NCI-H1436 (cell line): ENCODE measurements around the gene STIM1.
A peak's percentile ranks its signal among the peaks of the same experiment; 100 is the strongest.

ENCODE experiments used
- DNase-seq: peaks from one replicate; lab custom pipeline; 2025; lab: John Stamatoyannopoulos, UW

STIM1 gene

DNA sequence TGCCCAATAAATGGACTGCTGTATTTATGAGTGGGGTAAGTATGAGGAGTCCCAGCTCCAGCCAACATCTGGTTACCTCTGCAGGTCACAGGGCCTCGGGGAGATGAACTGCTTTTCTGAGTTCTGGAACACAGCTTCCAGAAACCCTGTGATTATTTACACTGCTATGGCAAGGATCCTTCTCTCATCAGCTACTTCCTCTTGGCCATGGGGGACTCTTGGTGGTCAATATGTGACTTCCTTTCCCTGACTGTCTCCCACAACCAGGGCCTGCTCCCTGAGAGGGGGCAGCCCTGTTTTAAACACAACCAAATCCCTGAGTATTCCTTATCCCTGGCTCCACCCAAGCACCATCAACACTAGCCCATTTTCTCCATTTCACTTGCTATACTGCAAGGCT is 24.7 kb upstream of the STIM1 start:
- DNase-seq: no peak

- DNase-seq: no peak
Observed at GRCh38 chr11:3831378-3832239, 23.9 kb upstream of the STIM1 start.

- no peak for DNase-seq
Observed at GRCh38 chr11:3832816-3833215, 22.6 kb upstream of the STIM1 start.

GRCh38 chr11:3833449-3833848 is 22.0 kb upstream of the STIM1 start:
- no peak for DNase-seq

DNA sequence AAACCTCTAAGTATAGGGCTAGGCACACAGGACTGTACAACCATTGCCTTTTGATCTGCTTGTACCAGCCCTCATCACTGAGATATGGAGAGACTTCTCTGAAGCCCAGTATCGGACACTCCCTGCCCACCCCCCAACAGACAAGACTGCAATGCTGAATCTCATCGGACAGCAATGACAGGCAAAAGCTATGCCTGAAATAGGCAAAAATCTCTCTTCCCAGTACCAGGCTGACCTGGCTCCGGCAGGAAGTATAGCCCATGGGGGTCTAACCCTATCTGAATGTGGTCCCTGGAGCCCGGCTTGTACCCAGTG is 21.2 kb upstream of the STIM1 start:
- no peak for DNase-seq

DNA sequence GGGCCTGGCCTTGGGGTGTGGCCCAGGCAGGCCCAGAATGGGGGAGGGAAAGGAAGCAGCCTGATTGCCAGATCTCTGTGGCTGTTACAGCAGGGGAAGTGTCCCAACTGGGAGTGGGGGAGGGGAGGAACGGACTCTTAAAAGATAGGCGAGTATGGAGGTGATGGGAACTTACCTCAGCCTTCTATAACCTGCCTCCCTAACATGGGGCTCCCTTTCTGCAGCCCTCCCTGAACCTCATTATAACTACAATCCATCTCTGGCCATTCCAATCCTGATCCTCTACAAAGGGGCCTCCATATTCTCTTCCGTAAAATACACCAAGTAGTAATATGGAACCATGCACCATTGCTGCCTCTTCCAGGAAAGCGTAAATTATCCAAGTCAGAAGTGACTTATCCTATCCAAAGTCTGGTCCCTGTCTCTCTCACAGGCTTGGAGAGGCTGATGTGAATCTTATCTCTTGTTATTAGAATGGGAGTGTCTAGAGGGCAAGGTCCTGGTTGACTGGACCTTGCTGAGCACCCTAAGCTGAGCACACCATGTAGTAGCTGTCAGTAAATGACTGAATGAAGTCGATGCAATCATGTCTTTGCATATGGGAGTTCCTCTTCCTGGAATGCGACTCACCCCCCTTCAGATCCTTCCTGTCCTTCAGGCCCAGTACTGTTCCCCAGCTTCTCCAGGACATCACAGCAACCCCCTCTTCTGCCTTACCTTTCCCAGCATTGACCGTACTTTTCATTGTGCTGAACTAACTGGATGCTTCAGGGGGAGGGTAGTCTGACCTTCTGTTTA is 20.6 kb upstream of the STIM1 start:
- no peak for DNase-seq

GRCh38 chr11:3835751-3836150 is 19.7 kb upstream of the STIM1 start:
- DNase-seq: no peak

- DNase-seq: no peak
Observed at GRCh38 chr11:3836903-3837302, 18.6 kb upstream of the STIM1 start.

DNA sequence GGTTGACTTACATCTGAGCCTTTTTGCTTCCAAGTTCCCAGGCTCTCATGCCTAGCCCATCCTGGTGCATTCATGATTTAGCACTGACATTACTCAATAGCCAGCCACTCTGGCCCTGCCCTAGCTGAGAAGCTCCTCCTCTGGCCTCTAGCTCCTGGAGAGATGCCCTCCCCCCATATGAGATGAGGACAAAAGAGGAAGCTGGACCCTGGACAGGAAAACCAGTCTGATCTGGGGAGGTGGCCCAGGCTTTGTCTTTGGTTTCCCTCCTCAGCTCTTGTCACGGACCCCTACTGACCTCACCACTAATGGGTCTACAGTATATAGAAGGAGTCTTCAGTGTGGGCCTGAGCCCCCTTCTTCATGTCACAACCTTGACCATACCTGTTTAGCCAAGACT is 17.7 kb upstream of the STIM1 start:
- DNase-seq: no peak

DNA sequence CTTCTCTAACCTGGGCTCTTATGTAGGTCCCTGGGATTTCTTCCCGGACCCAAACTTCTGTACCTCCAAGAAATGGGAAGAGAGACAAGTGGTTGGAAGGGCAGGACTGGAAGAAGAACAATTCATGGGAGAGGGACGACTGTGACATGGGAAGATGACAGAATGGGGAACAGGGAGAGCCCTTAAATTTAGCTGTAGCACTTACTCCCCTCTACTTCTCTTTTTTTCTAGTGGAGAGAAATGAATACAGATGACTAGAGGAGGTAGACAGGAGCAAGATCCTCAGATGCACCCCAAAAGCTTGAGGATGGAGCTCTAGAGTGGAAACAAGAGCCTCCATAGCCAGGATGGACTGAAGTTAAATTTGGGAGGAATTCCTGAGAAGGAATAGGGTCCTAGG is 17.0 kb upstream of the STIM1 start:
- DNase-seq: no peak

- DNase-seq: no peak
Observed at GRCh38 chr11:3840004-3840869, 15.2 kb upstream of the STIM1 start.

- peak; percentile 63 for DNase-seq
Observed at GRCh38 chr11:3840870-3841425, 14.5 kb upstream of the STIM1 start, which contains the start of gene RHOG. Gene RHOG (minus strand): TSS chr11:3840959. CDS start chr11:3828138, 12,821 bp downstream.

DNA sequence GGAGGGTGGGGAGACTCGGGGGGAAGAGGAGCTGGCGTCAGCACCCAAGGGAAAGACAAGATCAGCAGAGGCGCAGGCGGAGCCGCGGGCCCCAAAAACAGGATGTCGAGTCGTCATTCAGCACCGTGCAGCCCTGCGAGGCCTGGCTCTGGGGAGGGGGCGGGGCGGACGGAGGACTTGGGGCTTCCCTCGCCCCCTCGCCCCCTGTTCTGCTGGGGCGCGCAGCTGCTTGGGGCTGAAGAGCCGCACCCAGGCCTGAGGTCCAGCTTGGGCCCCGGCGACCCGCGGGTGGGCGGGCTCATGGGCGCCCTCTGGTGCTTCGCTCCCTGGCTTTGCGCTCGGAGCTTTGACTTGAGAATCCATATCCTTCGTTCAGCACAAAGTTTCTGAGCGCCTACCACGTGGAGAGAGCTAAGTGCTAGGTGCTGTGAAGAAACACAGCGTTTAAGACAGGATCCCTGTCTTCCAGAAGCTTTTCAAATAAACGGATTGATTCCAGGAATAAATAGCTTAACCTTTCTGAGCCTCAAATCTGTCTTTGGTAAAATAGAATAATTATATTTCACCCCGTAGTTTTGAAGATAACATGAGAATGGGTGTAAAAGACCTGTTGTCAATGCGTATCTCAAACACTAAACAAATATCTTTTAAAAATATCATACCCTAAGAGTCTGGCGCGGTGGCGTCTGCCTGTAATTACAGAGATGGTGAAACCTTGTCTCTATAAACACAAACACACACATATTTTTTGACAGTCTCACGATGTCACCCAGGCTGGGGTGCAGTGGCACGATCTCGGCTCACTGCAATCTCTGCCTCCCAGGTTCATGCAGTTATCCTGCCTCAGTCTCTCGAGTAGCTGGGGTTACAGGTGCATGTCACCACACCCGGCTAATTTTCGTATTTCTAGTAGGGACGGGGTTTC is 13.8 kb upstream of the STIM1 start:
- DNase-seq: peak; percentile 70

GRCh38 chr11:3843326-3843725 is 12.1 kb upstream of the STIM1 start:
- no peak for DNase-seq

GRCh38 chr11:3845246-3845645 is 10.2 kb upstream of the STIM1 start:
- DNase-seq: no peak

DNA sequence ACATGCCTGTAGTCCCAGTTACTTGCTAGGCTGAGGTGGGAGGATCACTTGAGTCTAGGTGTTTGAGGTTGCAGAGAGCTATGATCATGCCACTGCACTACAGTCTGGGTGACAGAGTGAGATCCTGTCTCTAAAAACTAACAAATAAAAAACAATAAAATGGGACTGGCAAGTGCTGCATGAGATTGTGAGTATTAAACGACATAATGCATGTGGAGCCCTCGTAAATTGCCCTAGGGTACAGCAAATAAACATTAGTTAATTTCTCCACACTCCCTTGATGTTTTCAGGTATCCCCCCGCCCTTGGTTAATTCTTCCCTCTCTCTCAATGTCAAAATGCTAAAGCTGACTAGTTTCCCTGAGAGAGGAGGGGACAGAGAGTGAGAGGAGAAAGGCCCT is 9.8 kb upstream of the STIM1 start:
- no peak for DNase-seq

DNA sequence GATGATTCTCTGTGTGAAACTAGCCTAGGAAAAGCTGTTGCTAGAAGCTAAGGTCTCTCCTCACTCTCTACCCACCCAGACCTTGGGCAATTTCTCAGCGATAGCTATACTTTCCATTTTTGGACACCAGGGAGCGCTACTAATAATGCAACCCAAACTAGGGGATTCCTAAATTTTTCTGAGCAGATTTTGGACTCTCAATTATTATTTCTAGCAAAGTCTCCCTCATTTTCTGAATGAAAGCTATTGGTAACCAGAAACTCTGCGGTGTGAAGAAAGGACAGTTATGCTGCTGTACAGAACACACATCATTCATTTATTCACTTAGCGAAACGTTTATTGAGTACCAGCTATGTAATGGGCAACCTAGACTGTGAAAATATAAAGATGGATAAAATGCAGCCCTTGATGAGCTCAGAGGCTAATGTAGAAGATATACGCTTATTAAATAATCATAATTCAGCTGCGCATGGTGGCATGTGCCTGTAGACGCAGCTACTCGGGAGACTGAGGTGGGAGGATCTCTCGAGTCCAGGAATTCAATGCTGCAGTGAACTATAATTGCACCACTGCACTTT is 6.1 kb upstream of the STIM1 start:
- DNase-seq: peak; percentile 13

- no peak for DNase-seq
Observed at GRCh38 chr11:3853545-3853842, 2.0 kb upstream of the STIM1 start.

DNA sequence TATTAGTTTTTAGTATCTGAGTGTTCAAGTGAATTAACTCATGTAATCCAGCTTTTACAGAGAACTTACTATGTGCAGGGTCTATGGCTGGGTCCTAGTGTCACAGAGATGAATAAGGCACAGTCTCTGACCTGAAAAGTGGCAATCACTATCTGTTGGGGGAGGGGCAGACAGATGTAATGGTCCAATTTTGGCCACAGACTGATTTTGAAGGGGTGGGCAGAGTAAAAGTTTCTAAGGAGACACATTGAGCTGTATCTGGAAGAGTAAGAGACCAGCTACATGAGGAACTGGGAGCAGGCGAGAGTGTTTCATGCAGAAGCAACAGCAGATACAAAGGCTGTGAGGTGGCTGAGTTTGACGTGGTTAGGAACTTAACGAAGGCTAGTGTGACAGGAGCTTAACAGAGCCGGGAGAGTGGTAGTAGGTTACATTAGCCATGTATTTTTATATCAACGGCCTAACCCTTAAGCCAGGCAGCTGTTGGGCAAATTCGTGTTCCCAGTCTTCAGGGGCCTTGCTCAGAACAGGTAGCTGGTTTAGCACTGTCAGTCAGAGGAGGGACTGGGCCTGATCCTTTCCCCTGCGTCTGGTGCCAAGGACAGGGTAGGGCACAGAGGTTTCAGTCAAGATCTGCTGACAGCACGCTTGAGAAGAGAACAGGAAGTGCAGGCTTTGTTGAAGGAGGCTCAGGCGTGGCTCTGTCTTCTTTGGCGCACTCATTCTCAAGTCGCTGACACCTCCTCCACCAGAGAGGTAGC is 1.4 kb upstream of the STIM1 start:
- DNase-seq: no peak

GRCh38 chr11:3854660-3854976 is 846 bp upstream of the STIM1 start:
- DNase-seq: peak; percentile 17
